HG03039 (cell line): ENCODE data around the gene TRIM4.
"Not testable (repeated sequence)": the region's sequence is repeated elsewhere in the genome, so short reads cannot be mapped to it uniquely, and the experiment has no call there.

Experiments
- ATAC-seq: cut with Tn5 transposase; IDR thresholded peaks from one replicate; pipeline ENCODE4 v1.9.1; 2021; ENCODE audit warnings: mild to moderate bottlenecking, moderate library complexity; ENCODE audit not compliant: unreplicated experiment

Gene TRIM4

DNA sequence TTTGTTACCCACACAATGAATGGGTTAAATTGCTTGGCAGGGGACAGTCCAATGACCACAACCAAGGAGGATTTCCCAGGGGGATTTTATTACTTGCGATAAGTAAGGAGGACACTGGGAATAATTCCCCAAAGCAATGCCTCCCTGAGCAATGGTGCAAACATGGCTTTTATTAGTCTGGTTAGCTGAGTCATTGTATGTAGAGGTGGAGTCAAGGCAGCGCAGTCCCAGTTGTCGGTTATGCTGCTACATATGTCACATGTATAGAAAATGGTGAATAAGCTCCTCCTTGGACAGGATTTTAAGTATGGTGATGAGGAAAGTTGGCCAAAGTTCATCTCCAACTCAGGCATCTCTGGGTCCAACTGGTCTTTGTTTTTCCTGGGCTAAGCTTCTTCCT, 3.9 kb upstream of the TRIM4 start:
- no peak for ATAC-seq

DNA sequence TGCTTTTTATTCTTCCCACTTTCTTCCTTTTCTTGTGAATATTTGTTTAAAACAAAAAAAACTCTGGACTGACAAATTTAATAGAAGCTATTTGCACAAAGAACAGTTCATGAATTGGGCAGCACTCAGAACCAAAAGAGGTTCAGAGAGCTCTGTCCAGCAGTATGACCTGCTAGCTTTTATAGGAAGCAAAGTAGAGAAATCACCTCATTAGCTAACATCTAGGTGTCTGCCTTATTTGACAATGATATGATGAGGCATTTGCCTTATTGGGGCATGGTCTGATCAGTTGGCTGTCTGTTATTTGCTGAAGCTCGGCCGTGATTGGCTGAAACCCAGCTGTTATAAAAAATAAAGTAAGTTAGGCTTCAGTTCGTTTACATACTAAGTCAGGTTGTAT, 819 bp upstream of the TRIM4 start:
- ATAC-seq: no peak

DNA sequence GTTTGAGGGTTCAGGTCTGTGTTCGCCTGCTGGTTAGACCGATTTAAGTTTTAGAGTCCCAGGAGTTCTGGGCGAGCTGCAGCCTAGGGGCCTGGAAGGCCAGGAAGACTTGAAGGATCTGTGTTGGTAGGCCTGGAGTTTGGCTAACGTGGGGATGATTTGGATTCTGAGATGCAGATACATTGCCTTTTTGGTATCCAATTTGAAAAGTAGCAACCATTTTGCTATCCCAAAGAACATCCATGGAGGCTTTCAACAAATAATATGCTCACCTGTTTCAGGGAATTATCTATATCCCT, 433 bp upstream of the TRIM4 start:
- no peak for ATAC-seq

DNA sequence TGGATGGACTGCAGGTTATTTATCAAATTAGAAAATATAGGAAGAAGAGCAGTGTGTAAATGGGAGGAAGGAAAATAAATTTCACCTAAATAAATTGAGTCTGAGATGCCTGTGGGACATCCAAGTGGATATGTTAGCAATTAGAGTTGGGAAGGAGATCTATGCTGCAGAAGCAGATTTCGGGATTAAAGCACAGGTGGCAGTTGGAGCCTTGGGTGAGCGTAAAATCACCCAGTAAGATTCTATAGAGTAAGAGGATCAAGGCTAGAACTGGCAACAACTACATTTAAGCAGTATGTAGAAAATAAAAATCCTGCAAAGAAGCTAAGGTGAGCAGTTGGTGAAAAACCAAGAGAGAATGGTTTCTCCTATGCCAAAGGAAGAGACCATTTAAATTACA, 8.4 kb downstream of the TRIM4 start:
- ATAC-seq: no peak

DNA sequence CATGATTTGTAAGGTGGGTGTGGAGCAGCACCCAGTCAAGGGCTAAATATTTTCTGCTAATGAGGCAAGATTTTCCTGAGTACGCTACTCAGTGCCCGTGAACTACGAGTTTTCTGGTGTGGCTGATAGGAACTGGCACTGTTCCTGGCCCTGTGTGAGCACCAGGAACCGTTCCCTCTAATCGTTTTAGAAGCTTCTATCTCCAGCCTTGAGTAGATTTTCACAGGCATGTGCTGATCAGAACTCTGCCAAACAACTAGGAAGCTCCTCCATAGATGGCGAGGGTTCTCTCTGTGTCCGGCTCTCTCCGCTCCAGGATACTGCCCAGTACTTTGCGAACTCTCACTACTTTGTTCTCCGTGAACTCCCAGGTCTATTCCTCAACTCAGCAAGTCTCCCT, 17.7 kb downstream of the TRIM4 start:
- ATAC-seq: no peak

DNA sequence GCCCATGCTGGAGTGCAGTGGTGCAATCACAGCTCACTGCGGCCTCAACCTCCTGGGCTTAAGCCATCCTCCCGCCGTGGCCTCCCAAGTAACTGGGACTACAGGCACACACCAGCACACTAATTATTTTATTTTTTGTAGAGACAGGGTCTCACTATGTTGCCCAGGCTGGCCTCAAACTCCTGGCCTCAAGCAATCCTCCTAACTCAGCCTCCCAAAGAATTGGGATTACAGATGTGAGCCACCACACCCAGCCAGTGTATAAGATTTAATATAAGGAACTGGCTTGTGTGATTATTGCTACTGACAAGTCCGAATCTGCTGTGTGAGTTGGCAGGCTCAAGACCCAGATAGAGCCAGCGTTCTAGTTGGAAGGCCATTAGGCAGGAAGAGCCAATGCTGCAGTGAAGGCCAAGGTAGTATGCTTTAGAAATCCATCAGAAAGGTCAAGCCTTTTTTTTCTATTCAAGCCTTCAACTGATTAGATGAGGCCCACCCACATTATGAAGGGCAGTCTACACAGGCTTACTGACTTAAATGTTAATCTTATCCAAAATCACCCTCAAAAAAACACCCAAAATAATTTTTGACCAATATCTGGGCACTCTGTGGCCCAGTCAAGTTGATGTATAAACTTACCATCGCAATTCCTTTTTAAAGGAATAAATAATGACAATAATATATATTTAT, 19.4 kb downstream of the TRIM4 start:
- ATAC-seq: no peak

DNA sequence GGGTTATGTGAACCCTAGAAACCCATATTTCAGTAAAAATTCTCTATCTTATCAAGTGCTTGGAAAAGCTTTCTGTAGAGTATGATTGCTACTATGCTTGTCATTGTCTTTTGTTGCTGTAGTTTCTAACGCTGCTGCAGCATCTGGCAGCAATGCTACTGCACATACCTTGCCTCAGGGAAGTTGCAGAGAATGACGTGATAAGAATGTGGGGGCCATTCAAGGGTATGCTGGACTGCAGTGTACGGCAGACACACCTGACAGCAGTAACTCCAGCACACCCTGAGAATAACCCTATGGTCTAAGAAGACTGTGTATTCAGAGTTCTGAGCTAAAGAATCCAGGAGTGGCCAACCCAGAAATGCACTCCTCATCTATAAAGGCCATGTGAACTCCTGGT, 20.5 kb downstream of the TRIM4 start:
- ATAC-seq: no peak

DNA sequence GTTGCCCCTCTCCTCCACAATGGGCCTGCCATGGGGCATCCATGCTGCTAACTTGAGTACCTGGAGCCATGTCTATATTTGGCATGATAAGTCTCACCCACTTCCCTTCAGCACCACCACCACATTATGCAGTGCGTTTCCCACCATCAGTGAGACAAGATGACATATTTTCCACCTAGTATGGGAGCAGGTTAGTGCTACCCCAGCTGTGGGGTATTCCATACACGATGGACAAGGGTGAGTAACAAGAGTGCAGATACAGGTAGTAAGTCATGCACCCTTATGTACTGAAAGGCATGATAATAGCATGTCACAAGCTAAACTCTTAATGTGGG, 21.3 kb downstream of the TRIM4 start:
- no peak for ATAC-seq

DNA sequence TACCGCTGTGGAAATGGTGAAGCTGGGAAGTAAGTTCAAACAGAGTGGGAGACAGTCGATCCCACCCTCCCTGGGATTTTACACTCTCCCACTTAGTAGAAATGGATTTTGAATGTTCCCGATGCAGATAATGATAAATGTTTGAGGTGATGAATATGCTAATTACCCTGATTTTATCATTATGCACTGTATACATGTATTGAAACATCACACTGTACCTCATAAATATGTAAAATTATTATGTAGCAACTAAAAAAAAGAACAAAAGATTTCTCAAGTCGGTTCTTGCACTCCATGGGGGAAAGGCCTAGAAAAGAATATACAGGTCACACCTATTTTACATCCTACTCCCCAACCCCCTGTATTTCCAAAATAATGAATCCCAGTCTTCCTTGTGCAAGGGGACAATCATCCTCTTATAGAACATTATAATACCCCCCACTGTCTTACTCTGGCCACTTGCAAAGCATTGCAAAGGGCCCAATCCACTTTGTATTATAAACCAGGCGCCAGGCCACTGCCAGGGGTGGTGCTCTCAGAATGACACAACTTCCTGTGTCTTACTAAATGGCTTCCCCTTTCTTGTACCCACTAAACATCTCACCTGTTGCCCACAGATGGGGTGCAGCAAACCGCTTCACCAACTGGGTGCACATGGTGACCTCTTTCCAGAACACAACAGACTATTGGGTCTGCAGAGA, 21.9 kb downstream of the TRIM4 start:
- ATAC-seq: no peak

DNA sequence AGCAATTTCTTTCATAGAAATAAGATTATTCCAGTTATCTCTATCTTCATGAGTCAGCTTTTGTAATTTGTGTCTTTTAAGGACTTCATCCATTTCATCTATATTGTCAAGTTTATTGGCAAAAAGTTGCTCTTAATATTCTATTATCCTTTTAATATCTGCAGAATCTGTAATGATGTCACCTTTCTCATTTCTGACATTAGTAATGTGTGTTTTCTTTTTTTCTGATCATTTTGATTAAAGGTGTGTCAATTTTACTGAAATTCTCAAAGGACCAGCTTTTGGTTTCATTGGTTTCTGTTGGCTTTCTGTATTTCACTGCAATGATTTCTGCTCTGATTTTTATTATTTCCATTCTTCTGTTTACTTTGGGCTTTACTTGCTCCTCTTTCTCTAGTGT, 24.6 kb downstream of the TRIM4 start:
- no peak for ATAC-seq

DNA sequence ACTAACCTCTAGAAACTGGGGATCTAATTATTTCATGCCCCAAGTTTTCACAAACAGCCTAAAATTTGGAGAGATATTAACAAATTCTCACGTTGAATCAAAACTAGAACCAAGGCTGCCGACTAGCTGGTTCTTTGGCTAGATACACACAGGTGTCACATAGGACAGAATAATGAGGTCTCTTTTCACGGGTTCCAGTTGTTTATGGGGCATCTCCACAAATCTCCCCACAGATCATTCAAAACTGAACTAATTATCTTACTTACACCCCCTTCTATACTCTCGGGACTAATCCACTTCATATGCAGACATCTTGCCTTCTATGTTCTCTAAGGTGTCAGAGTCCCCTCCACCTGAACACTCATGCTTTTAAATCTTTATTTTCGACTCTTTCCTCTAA, 26.1 kb downstream of the TRIM4 start:
- ATAC-seq: no peak

DNA sequence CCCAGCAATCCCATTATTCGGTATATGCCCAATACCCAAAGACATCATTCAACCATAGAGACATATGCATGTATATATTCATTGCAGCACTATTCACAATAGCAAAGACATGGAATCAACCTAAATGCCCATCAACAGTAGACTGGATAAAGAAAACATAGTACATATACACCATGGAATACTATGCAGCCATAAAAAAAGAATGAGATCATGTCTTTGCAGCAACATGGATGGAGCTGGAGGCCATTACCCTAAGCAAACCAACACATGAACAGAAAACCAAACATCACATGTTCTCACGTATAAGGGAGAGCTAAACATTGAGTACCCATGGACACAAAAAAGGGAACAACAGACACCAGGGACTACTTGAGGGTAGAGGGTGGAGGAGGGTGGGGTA, 29.0 kb downstream of the TRIM4 start:
- not testable (repeated sequence) for ATAC-seq

DNA sequence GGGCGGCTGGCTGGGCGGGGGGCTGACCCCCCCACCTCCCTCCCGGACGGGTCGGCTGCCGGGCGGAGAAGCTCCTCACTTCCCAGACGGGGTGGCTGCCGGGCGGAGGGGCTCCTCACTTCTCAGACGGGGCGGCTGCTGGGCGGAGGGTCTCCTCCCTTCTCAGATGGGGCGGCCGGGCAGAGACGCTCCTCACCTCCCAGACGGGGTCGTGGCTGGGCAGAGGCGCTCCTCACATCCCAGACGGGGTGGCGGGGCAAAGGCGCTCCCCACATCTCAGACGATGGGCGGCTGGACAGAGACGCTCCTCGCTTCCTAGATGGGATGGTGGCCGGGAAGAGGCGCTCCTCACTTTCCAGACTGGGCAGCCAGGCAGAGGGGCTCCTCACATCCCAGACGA, 31.0 kb downstream of the TRIM4 start:
- not testable (repeated sequence) for ATAC-seq

DNA sequence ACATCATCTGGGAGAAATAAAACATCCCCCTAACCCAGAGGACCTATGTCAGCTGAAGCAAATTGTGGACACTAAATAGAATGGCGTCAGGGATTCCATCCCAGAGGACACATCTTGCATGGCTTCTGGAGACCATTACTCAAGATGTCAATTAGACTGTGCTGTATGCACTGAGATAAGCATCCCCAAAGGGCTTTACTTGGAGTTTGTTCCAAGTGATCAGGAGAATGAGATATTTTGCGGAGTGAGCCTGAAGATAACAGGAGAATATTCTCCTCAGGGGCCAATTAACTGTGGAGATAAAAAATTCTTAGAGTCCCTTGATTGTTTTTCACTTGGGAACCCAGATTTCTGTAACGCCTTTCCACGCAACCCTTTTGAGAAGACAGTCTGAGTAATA, 38.0 kb downstream of the TRIM4 start:
- ATAC-seq: no peak

DNA sequence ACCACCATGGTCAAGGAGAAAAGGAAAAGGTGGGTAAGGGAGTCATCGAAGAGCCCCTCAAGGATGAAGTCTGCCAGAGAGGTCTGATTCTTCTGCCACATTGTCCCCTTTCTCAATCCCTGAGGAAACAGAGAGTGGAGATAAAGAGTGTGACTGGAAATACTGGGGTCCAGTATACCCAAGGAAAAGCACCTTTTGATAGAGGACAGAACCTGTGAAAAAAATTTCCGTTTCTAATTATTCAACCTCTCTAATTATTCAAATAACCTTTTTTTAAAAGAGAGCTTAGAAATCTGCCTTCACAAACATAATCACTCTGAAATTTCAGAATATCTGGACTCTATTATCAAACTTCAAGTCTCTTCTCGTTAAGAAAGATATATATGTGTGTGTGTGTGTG, 42.4 kb downstream of the TRIM4 start, which contains the start of gene OR2AE1:
OR2AE1 (minus strand) TSS at position 101 of the 400 bp plus-strand sequence; CDS start at position 101, 0 bp downstream.
- no peak for ATAC-seq

DNA sequence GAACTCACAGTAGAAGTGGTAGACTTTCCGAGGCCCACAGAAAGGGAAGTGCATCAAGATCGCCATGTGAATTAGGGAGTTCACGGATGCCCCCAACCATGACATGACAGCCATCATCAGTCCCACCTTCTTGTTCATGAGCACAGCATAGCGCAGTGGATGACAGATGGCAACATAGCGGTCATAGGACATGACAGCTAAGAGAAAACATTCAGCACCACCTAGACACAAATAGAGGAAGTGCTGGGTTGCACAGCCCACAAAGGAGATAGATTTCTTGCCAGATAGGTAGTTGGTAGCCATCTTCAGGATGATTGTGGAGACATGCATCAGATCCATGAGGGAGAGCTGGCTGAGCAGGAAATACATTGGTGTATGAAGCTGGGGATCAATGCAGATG, 42.8 kb downstream of the TRIM4 start:
- ATAC-seq: no peak

DNA sequence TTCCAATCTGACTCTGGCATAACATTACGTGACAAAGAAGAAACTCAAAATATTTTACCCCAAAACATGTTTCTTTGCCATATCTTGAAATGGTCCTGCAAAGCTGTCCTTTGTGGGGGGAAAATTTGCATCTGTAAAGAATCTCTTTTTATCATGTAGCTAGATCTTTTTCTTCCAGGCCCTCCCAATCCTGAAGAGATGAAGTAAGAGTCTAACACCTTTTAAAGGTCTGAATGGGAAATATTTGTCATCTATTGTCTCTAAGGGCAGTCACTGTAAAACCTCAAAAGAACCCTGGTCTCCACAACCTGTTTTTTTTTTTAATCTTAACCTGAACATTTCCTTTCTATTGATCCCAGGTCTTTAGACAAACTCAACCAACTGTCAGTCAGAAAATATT, 51.1 kb downstream of the TRIM4 start:
- no peak for ATAC-seq

DNA sequence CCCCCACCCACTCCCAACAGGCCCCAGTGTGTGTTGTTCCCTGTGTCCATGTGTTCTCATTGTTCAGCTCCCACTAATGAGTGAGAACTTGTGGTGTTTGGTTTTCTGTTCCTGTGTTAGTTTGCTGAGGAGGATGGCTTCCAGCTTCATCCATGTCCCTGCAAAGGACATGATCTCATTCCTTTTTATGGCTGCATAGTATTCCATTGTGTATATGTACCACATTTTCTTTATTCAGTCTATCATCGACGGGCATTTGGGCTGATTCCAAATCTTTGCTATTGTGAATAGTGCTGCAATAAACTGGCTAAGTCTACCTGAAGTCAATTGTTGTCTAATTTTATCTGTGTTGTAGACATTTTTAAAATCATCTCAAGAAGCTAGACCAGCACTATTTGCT, 51.9 kb downstream of the TRIM4 start:
- ATAC-seq: not testable (repeated sequence)

DNA sequence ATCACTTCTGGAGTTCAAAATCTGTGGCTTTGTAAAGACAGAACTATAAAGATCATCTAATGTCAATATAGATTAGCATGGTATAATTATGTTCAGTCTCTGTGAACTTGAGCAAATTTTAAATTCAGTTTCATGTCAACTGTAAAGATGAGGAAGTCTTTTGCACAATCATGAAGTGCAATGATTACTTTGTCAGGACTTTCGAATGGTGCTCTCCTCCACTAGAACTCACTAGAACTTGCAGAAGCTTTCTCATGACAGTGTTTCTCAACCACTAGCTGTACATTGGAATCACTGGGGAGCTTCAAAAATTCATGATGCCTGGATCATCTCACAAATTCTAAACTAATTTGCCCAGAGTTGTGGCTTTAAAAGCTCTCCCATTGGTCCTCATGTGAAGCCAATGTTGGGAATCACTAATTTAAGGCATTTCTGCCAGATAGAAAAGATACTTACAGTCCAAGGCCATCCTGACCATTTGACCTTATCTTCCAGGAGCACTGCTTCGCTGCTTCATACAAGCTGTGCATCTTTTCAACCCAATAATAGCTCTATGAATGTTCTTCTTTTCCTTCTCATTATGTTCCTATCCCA, 55.4 kb downstream of the TRIM4 start:
- ATAC-seq: no peak

DNA sequence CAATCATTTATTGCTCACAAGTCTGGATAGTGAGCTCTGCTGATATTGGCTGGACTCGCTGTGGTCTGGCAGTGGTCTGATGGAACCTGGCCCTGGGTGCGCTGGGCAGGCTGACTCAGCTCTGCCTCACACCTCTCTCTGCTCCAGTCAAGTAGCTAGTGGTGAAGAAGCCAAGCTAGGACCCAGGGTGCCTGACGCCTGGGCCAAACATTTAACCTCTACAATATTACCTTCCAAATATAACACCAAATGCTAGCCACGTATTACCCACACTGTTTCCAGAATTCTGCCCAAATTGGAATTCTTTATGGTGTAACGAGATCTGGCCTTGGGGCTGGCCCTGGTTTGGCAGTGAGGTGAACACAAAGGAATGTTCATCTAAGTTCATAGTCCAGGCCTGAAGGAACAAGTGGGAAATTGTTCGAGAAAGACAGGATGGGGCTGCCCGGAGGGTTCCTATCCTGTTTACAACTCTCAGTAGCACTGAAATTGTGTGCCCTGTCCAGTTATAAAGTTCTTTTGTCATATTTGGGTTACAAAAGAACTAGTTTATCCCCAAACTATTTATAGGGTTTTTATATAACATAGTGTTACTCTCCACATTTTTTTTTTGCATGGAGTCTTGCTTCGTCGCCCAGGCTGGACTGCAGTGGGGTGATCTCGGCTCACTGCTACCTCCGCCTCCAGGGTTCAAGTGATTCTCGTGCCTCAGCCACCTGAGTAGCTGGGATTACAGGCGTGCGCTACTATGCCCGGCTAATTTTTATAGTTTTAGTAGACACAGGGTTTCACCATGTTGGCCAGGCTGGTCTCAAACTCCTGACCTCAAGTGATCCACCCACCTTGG, 58.8 kb downstream of the TRIM4 start:
- no peak for ATAC-seq

DNA sequence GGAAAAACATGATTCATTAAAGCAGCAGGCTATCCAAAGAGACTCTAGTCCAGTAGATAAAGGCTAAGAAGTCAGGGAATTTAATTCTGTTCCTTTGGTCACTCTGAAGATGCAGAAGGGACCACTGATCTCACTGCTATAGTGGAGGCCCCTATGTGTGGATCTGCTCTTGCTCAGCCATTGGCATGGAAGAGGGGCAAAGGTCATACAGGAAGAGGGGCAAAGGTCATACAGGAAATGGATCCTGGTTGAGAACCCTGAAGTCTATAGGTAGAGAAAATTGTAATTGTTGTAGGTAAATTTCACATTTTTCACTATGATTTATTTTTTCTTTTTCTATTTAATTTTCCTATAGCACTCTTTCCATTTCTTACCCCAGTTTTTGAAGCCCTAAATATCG, 64.1 kb downstream of the TRIM4 start:
- no peak for ATAC-seq
